Astrocyte of the spinal cord (primary cell): ENCODE measurements around the gene WIZ.

Source experiments
- DNase-seq: peaks from one replicate; pipeline ENCODE4 v3.0.0; 2011; ENCODE audit warnings: low read depth, low spot score
- H3K4me3 ChIP-seq: 2 replicates; pipeline ENCODE4 v1.5.1; 2011; ENCODE audit warnings: low read depth, mild to moderate bottlenecking, low read length, moderate library complexity
- in situ Hi-C: cut with HindIII; loops from 2 replicates; pipeline ENCODE4 v1.10.0; 2017; ENCODE audit warnings: low sequenced_read_pairs
- TF ChIP-seq, protein P1 (sequence below): IDR thresholded peaks from 2 replicates; pipeline ENCODE4 v1.5.1; 2012; ENCODE audit warnings: low read depth, mild to moderate bottlenecking, low read length, inconsistent platforms

WIZ gene

GRCh38 chr19:15422296-15423075, 27.3 kb downstream of the WIZ start:
- H3K4me3 ChIP-seq: no peak overlapping the region
- no peak for DNase-seq
- TF ChIP-seq, protein P1, sequence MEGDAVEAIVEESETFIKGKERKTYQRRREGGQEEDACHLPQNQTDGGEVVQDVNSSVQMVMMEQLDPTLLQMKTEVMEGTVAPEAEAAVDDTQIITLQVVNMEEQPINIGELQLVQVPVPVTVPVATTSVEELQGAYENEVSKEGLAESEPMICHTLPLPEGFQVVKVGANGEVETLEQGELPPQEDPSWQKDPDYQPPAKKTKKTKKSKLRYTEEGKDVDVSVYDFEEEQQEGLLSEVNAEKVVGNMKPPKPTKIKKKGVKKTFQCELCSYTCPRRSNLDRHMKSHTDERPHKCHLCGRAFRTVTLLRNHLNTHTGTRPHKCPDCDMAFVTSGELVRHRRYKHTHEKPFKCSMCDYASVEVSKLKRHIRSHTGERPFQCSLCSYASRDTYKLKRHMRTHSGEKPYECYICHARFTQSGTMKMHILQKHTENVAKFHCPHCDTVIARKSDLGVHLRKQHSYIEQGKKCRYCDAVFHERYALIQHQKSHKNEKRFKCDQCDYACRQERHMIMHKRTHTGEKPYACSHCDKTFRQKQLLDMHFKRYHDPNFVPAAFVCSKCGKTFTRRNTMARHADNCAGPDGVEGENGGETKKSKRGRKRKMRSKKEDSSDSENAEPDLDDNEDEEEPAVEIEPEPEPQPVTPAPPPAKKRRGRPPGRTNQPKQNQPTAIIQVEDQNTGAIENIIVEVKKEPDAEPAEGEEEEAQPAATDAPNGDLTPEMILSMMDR: no peak
- in situ Hi-C loops: no loop called here

- TF ChIP-seq, protein P1: no peak
- no peak overlapping the region for H3K4me3 ChIP-seq
- DNase-seq: no peak
- in situ Hi-C loops: no loop called here
Observed at GRCh38 chr19:15421721-15422260, 28.0 kb downstream of the WIZ start.

DNA sequence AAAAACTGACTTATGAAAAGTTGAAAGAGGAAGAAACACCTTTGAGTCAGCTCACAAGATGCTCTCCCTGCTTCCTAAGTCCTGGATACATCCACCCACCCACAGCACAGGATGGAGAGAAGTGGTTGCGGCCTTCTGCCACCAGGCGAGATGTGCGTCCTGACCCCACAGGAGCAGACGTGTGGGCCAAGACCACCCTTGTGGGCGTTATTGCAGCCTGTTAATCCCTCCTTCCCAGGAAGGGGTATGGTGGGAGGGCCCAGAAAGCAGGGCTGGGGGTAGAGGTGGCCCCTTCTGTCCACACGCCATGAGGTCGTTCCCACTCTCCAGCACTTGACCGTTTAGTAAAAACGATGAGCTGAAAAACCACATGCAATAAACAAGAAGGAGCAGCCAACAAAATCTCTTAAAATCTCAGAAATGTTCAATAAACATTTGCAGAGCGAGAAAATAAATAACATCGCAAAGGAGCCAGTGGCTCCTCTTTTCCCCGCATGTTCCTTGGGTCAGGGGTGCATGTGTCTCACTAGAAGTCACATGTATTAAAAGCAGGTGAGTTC, 28.5 kb downstream of the WIZ start:
- in situ Hi-C loops: no loop called here
- no peak overlapping the region for H3K4me3 ChIP-seq
- no peak for DNase-seq
- TF ChIP-seq, protein P1: no peak

- peak overlapping the region; percentile 52 for H3K4me3 ChIP-seq
- no peak for DNase-seq
- TF ChIP-seq, protein P1: no peak
- in situ Hi-C loops: no loop called here
Observed at GRCh38 chr19:15419413-15420025, 30.2 kb downstream of the WIZ start.

DNA sequence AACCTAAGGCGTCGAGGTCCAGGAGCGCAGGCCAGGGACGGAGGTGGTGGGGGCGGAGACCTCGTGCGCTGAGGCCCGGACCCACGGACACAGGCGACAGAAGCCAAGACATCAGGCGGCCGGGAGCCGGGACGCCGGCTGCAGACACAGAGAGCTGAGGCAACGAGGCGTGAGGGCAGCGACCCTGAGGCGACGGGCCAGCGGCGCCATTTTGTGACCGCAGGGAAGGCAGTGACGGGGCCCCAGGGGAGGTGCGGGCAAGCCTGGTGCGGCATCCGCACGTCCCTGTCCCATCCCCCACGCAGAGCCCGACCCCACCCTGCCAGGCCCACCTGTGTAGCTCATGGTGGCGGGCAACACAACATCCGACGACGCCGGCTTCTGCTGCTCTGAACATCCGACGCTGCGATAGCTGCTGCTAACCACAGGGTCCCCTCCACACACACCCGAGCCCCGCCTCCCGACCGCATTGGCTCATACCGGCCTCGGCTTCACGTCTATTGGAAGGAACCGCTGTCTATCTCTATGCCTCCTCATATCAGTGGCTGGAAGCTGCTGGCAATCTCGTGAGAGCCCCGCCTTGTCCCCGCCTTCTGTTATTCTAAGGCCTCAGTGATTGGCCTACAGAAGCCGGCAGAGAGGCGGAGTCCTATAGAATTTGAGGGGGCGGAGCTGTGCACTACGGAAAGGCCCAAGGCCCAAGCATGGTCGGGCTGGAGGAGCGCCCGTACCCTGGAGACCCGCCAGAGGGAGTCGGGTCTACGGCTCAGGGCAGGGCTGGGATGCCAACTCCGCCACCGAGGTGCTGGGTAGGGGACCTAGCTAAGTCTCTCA, 31.0 kb downstream of the WIZ start, which contains the start of gene AKAP8L:
TSS of gene AKAP8L (minus strand) at position 410 of the 834 bp plus-strand sequence. CDS start at position 345, 65 bp downstream.
- peak within 1 kb of the TSS; percentile 65 for H3K4me3 ChIP-seq
- in situ Hi-C loops: no loop called here
- TF ChIP-seq, protein P1: peak; percentile 74
- DNase-seq: peak; percentile 100

DNA sequence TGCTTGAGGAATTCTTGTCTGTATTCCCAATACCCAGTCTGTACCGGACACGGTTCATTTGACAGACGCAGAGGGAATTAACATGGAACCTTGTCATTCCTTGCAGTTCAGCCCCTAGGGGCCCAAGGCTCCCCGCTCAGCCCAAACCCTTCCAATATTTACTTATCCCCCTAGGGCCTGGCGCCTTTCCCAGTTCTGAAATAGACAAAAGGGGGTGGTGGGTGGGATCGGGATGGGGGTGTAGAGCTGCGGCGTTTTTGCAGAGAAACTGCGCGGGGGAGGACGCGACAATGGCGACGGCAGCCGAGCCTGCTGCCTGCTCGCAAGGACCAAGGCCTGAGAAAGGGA, 31.6 kb downstream of the WIZ start:
- DNase-seq: peak; percentile 54
- peak overlapping the region; percentile 65 for H3K4me3 ChIP-seq
- TF ChIP-seq, protein P1: no peak
- in situ Hi-C loops: no loop called here
